T-helper 2 cell treated with Interferon-gamma antibody and Interleukin-4, amounts not matched to agents 100 ng/mL and 5 ng/mL, for 36 hours (primary cell): ENCODE data around the gene CFAP299. TPM values are rescaled to one million over a fixed set of nuclear protein-coding genes. Genes with fewer than 3 reads are reported as not detected.

Experiments used
- intact Hi-C: fragments of 100-400 bp; cut with micrococcal nuclease; formaldehyde crosslinking; loops from one replicate; pipeline ENCODE4 v1.15.1; 2023
- total RNA-seq: library from RNA; stranded (reverse); gene quantifications from 2 replicates; pipeline ENCODE4 v1.2.3, GENCODE V29; 2022

The CFAP299 gene
- total RNA-seq, 1 donor from 2014 or later, result not detected

- intact Hi-C loops, result no loop called here
These were observed 467.8 kb downstream of the CFAP299 start for GRCh38 chr4:80803337-80803736.

GRCh38 chr4:80806472-80806871 is 470.9 kb downstream of the CFAP299 start:
- intact Hi-C loops, result no loop called here

DNA sequence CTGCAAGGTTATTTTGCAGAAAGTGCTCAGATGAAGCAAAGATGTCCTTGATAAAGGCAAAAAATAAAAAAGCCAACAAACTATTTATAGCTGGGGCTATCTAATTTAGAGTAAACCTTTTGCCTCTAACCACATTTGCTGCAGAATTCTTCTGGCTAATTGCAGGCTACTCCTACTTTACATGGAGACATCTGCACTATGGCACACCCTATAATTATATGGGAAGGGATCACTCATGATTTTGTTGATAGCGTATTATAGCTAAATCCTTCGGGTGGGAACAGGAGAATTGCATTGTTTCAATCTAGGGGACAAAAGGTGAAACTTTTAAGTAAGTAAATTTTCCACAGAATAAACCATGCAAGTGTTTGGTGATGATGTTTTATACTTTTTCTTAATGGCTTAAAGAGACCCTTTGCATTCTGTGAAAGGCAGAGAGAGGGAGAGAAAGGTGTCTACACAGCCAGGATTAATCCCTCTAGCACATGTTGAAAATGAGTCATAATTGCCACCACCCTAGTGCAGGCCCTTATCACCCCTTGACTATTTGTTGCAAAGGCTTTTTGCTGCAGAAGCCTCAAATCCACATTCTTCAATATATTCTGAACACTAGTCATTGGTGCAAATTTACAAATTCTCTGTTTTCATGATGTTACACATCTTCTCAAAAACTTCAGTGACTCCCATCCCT is 473.7 kb downstream of the CFAP299 start:
- intact Hi-C loops, result no loop called here

GRCh38 chr4:80811406-80811805 is 475.9 kb downstream of the CFAP299 start:
- intact Hi-C loops, result no loop called here

DNA sequence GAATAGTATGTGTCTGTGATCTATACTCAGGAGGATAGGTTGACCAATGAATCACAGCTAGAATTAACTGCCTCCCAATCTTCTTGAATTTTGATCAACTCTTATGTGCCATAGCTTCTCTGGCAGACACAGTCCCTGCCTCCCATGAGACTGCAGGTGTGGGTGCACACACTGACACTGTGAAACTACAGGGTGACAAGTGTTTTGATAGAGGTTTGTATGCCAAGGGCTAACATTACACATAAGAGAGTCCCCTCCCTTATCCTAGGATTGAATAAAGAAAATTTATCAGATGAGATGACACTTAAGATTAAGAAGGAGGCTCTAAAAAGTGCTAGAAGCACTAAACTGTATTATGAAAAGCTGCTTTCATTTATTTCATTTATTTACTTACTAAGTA is 476.6 kb downstream of the CFAP299 start:
- intact Hi-C loops, result no loop called here

- intact Hi-C loops, result no loop called here
These were observed 478.7 kb downstream of the CFAP299 start for GRCh38 chr4:80814266-80814665.

GRCh38 chr4:80831383-80832361 is 496.1 kb downstream of the CFAP299 start:
- intact Hi-C loops, result no loop called here

DNA sequence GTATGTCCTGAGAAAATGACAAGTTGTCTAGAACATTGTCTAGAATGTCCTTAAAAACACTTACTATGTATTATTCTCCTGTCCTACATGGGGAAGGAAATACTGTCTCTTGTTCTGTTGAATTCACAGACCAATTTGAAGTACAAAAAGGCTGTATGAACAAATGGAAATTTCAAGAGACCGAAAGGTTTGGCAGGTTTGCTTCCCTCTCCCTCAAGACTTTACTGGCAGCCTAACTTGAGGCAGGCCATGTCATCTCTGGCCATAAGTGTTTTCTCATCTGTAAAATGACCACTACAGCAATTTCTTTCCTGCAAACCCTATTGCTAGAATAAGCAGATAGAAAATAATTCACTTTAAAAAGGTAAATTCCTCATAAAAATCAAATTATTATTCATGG is 503.8 kb downstream of the CFAP299 start:
- intact Hi-C loops, result no loop called here

DNA sequence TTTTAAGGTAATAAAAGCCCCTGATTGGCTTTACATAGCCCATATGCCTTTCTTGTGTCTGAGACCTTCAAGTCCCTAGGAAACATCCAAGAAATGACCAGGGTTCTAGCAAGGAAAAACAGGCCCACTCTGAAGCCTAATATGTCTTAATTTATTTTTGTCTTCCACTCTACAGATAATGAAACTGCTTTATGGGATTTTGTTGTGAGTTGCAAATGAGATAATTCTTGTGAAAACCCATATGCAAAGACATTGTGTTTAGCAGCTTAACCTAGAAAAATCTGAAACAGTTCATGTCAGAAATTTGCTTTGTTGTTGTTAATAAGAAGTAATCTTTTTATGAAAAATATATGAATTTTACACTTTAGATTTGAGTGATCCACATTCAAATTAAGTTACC is 504.3 kb downstream of the CFAP299 start:
- intact Hi-C loops, result no loop called here

DNA sequence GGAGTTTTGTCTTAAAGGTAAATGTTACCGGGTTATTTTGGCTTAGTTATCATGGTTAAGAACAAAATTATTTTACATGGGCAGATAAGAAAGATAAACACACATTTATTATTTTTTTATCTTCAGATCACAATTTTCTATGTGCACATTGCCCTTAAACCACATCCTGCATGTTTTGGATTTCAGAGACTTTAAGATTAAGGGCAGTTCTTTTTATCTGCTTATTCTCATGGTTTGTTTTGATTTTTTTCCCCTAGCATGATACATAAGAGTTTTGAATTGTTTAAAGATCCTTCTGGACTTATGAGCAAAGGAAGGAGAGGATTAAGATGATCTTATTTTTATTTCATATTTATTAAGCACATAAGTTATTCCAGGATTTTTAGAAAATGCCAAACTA is 504.9 kb downstream of the CFAP299 start:
- intact Hi-C loops, result no loop called here

DNA sequence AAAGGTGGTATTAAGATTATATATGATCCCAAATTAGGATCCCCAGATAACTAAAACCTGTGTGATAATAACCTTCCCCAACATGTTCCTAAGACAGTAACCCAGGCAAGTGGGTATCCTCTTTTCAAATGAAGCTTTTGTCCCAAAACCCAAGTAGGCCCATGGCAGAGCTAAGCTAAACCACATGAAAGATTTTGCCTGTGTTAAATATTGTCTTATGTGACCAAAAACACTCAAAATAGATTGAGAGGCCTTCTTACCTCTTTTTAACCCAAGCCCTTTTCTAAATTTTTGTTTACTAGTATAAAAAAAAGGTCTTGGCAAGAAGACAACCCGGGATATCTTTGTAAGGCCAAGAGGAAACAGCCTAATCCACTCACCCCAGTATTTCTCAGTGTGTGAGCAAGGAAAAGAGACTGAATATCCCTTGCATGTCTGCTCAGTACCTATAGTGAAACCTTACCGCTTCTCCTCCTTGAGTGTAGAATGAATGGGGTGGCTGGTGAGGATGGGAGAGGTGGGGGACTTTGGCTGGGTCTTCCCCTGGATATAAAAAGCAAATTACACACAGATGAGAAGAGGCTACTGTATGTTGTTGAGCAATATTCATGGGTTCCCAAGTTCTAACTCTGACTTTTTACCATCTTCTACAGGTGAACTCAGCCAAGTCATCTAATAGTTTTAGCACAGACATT is 506.2 kb downstream of the CFAP299 start:
- intact Hi-C loops, result no loop called here

DNA sequence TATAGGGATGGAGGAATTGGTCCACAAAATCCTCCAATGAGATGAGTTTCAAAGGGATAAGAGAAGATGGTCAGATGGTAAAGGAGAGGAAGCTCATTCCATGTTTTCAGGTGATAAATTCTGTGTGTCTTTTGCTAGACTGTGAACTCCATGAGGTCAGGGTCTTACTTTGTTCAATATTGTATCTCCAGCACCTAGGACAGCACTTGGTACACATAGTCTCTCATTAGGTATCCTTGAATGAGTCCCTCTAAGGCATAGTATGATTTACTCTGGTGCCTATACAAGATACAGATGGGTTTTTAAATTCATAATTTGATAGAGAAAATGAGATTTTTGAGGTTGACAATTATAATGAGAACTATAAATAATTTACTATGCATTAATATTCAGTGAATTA is 510.7 kb downstream of the CFAP299 start:
- intact Hi-C loops, result no loop called here

GRCh38 chr4:80852061-80852460 is 516.5 kb downstream of the CFAP299 start:
- intact Hi-C loops, result no loop called here

DNA sequence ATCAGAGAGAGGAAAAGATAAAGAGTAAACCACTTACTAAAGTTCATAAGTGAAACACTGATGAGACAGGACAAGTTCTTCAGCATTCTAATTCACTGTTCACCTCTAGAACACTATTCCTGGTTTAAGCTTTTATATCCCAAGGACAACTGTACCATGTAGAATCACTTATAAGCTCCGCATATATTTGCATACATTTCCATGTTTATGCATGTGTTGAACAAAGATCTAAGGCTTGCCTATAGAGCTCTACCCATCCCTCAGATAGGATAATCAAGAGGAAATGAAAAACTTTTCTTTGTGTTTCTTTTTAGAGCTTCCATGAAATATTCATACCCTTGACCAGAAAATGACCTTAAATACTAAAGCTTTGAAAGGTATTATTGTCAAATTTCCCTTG is 538.0 kb downstream of the CFAP299 start:
- intact Hi-C loops, result no loop called here

DNA sequence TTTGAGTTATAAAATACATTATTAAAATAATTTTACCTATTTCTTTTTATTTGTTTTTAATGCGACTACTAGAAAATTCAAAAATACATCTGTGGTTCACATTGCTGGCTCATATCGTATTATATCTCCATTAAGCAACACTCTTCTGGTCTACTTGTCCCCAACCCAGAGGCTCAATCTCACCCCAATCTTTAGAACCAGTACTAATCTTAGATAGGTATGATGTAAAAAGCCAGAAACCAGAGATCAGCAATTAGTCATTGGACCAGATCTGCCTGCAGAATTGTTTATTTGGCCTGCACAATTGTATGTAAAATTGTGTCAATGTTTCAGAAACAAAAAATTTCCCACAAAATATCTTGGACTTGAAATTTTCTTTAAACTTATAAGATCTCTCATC is 539.4 kb downstream of the CFAP299 start:
- intact Hi-C loops, result no loop called here

DNA sequence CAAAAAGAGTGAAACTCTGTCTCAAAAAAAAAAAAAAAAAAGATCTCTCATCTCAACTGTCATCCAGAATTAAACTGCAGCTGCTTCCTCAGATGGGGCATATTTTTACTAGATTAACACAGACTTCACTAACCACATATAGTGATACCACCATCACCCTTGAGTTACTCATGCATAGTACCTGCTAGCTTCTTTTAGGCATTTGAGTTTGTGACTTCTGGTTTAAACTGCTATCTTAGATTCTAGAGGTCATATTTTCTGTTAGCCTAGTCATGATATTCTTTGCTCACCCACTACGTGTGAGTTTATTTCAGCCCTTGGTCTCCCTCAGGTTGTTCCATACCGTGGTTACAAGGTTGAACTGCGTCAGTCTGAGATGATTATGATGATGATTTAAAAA is 540.1 kb downstream of the CFAP299 start:
- intact Hi-C loops, result no loop called here

GRCh38 chr4:80876810-80877209 is 541.3 kb downstream of the CFAP299 start:
- intact Hi-C loops, result no loop called here

- intact Hi-C loops, result no loop called here
These were observed 542.7 kb downstream of the CFAP299 start for GRCh38 chr4:80878218-80878617.

- intact Hi-C loops, result no loop called here
These were observed 562.2 kb downstream of the CFAP299 start for GRCh38 chr4:80897537-80898303.

GRCh38 chr4:80900908-80901307 is 565.4 kb downstream of the CFAP299 start:
- intact Hi-C loops, result no loop called here

DNA sequence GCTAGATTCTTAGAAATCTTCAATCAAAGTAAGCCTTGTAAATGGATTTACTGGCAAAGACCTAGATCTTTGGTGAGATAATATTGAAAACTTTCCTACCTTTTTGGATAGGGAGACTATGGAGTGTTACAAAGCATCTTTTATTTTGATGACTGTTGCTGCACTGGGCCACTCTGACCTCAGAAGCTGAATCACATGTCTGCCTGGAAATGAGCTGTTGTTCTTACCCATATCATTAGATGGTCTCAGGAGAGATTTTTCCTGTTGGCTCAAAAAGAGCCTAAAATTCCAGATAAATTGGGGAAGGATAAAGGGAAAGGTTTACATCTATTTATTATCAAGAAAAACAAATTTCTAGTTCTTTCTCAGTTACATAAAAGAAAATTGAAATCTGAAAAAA is 567.5 kb downstream of the CFAP299 start:
- intact Hi-C loops, result no loop called here
